WTC11 (cell line): ENCODE results near the gene HHAT.

ENCODE experiments used
- AR ChIP-seq: fragments of 250-450 bp; sonication (Bioruptor Pico); IDR thresholded peaks from 2 replicates; pipeline ENCODE4 v1.9.0; 2021; ENCODE audit warnings: mild to moderate bottlenecking
- CREB1 ChIP-seq: sonication (generic); formaldehyde crosslinking; IDR thresholded peaks from 2 replicates; pipeline ENCODE4 v1.8.0; 2023; ENCODE audit warnings: mild to moderate bottlenecking, missing genetic modification reagents
- CTCF ChIP-seq: fragments of 200-600 bp; IDR thresholded peaks from 2 replicates; pipeline ENCODE4 v1.8.0; 2022; ENCODE audit warnings: antibody characterized with exemption
- TCF7 ChIP-seq: sonication (generic); formaldehyde crosslinking; IDR thresholded peaks from 2 replicates; pipeline ENCODE4 v1.8.0; 2022; ENCODE audit warnings: mild to moderate bottlenecking, low read depth, missing genetic modification reagents, moderate library complexity
- USF1 ChIP-seq: sonication (generic); formaldehyde crosslinking; IDR thresholded peaks from 2 replicates; pipeline ENCODE4 v1.8.0; 2022; ENCODE audit warnings: mild to moderate bottlenecking, missing genetic modification reagents
- ZNF281 ChIP-seq: sonication (generic); formaldehyde crosslinking; IDR thresholded peaks from 2 replicates; pipeline ENCODE4 v1.8.0; 2023; ENCODE audit warnings: mild to moderate bottlenecking, missing genetic modification reagents

GRCh38 chr1:210551899-210552298 is 223.2 kb downstream of the HHAT start:
- TF ChIP-seq ZNF281 (CRISPR knock-in tag) (no peak), TCF7 (no peak), CREB1 (CRISPR knock-in tag) (no peak), AR (no peak), USF1 (no peak), CTCF (no peak)
